Measurements from ENCODE around the gene DLX3. TPM values are rescaled to one million over a fixed set of nuclear protein-coding genes. Genes with fewer than 3 reads are reported as not detected.
"Not testable (repeated sequence)": the region's sequence is repeated elsewhere in the genome, so short reads cannot be mapped to it uniquely, and the experiment has no call there.

DLX3 gene
- total and polyA plus RNA-seq, 2 donors (not counting 1 experiment from before 2014, with no cell fraction given) = not detected

- TF ChIP-seq EZH2 (IDR thresholded peaks at IDR 0.05; ENCODE audit: low read length, missing control alignments) (no peak), CTCF (conservative IDR thresholded peaks at IDR 0.05 in 1 of 2, IDR thresholded peaks at IDR 0.05 in 1 of 2; ENCODE audit: low read depth in 1 of 2, low read length in 2 of 2) (no peak)
- Histone ChIP-seq H3K4me1 (ENCODE audit: control insufficient read depth, extremely low read depth, insufficient read depth, low read length) (peaks cover 11% of the 10 kb centered on the region), H3K36me3 (ENCODE audit: control insufficient read depth, insufficient read depth, low read length) (no peaks in the 10 kb centered on the region), H3K4me3 (replicated peaks in 1 of 4; ENCODE audit: control extremely low read depth in 1 of 4, insufficient read depth in 1 of 4, low read depth in 3 of 4, low read length in 4 of 4) (no peak overlapping the region), H3K27ac (ENCODE audit: insufficient read depth, low read length) (no peak overlapping the region), H3K9ac (ENCODE audit: insufficient read depth, low read length) (no peak overlapping the region), H4K20me1 (ENCODE audit: control insufficient read depth, extremely low read depth, insufficient read depth, low read length) (no peaks in the 10 kb centered on the region), H2AFZ (ENCODE audit: low read length) (no peak overlapping the region), H3K4me2 (ENCODE audit: extremely low read depth, insufficient read depth, low read length) (no peak overlapping the region), H3K27me3 (ENCODE audit: control insufficient read depth, insufficient read depth, low read length) (no peaks in the 10 kb centered on the region), H3K79me2 (ENCODE audit: control insufficient read depth, insufficient read depth, low read length) (no peaks in the 10 kb centered on the region), H3K9me3 (ENCODE audit: control insufficient read depth, insufficient read depth, low read depth, low read length) (no peaks in the 10 kb centered on the region)
- DNase-seq (ENCODE audit: low read depth in 2 of 2) = no peak
Observed at GRCh38 chr17:50042211-50042610, 47.2 kb upstream of the DLX3 start.

- peaks cover 24% of the 10 kb centered on the region for H3K4me1 ChIP-seq (ENCODE audit: control insufficient read depth, extremely low read depth, insufficient read depth, low read length)
- not testable (repeated sequence) for H2AFZ ChIP-seq (ENCODE audit: low read length); H3K79me2 ChIP-seq (ENCODE audit: control insufficient read depth, insufficient read depth, low read length); H4K20me1 ChIP-seq (ENCODE audit: control insufficient read depth, extremely low read depth, insufficient read depth, low read length); DNase-seq (ENCODE audit: low read depth in 2 of 2); H3K9ac ChIP-seq (ENCODE audit: insufficient read depth, low read length); H3K36me3 ChIP-seq (ENCODE audit: control insufficient read depth, insufficient read depth, low read length); H3K4me3 ChIP-seq (replicated peaks in 1 of 4; ENCODE audit: control extremely low read depth in 1 of 4, insufficient read depth in 1 of 4, low read depth in 3 of 4, low read length in 4 of 4); H3K27me3 ChIP-seq (ENCODE audit: control insufficient read depth, insufficient read depth, low read length); H3K9me3 ChIP-seq (ENCODE audit: control insufficient read depth, insufficient read depth, low read depth, low read length); H3K27ac ChIP-seq (ENCODE audit: insufficient read depth, low read length); H3K4me2 ChIP-seq (ENCODE audit: extremely low read depth, insufficient read depth, low read length)
Observed at GRCh38 chr17:50040496-50040895, 45.5 kb upstream of the DLX3 start.

- Histone ChIP-seq H3K9me3 (ENCODE audit: control insufficient read depth, insufficient read depth, low read depth, low read length) (no peaks in the 10 kb centered on the region), H3K4me2 (ENCODE audit: extremely low read depth, insufficient read depth, low read length) (no peak overlapping the region), H4K20me1 (ENCODE audit: control insufficient read depth, extremely low read depth, insufficient read depth, low read length) (no peaks in the 10 kb centered on the region), H3K79me2 (ENCODE audit: control insufficient read depth, insufficient read depth, low read length) (no peaks in the 10 kb centered on the region), H3K27me3 (ENCODE audit: control insufficient read depth, insufficient read depth, low read length) (no peaks in the 10 kb centered on the region), H3K27ac (ENCODE audit: insufficient read depth, low read length) (no peak overlapping the region), H3K4me3 (replicated peaks in 1 of 4; ENCODE audit: control extremely low read depth in 1 of 4, insufficient read depth in 1 of 4, low read depth in 3 of 4, low read length in 4 of 4) (no peak overlapping the region), H3K4me1 (ENCODE audit: control insufficient read depth, extremely low read depth, insufficient read depth, low read length) (peaks cover 31% of the 10 kb centered on the region), H2AFZ (ENCODE audit: low read length) (no peak overlapping the region), H3K36me3 (ENCODE audit: control insufficient read depth, insufficient read depth, low read length) (no peaks in the 10 kb centered on the region), H3K9ac (ENCODE audit: insufficient read depth, low read length) (no peak overlapping the region)
- DNase-seq (ENCODE audit: low read depth in 2 of 2) = no peak
- TF ChIP-seq CTCF (conservative IDR thresholded peaks at IDR 0.05 in 1 of 2, IDR thresholded peaks at IDR 0.05 in 1 of 2; ENCODE audit: low read depth in 1 of 2, low read length in 2 of 2) = no peak
- no peak for TF ChIP-seq EZH2 (IDR thresholded peaks at IDR 0.05; ENCODE audit: low read length, missing control alignments)
Observed at GRCh38 chr17:50039058-50039457, 44.0 kb upstream of the DLX3 start.

Measured in fibroblast of lung (primary cell).